ENCODE measurements around the gene ARMH4. TPM values are rescaled to one million over a fixed set of nuclear protein-coding genes. Genes with fewer than 3 reads are reported as not detected.
A peak's percentile ranks its signal among the peaks of the same experiment; 100 is the strongest.

The ARMH4 gene
- total RNA-seq, 1 donor: 3.0 TPM

DNA sequence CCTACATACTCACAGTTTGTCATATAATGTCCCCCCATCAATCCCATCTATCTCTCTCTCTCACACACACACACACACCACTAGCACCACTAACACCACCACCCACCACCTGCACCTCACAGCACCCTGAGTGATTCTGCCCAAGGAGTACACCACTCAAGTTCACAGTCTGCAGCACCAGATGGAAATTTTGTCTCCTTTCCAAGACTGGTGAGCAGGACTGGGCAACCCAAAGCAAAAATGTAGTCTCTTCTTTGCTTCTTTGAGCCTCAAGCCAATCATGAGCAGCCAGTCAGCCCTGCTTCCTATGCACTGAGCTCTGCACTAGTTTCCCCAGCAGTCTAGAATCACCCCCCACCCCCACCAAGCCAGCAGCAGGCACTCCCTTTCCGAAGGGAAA lies 15.0 kb upstream of the ARMH4 start:
- TF ChIP-seq, protein P1, sequence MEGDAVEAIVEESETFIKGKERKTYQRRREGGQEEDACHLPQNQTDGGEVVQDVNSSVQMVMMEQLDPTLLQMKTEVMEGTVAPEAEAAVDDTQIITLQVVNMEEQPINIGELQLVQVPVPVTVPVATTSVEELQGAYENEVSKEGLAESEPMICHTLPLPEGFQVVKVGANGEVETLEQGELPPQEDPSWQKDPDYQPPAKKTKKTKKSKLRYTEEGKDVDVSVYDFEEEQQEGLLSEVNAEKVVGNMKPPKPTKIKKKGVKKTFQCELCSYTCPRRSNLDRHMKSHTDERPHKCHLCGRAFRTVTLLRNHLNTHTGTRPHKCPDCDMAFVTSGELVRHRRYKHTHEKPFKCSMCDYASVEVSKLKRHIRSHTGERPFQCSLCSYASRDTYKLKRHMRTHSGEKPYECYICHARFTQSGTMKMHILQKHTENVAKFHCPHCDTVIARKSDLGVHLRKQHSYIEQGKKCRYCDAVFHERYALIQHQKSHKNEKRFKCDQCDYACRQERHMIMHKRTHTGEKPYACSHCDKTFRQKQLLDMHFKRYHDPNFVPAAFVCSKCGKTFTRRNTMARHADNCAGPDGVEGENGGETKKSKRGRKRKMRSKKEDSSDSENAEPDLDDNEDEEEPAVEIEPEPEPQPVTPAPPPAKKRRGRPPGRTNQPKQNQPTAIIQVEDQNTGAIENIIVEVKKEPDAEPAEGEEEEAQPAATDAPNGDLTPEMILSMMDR (IDR thresholded peaks at IDR 0.05; ENCODE audit: insufficient read depth, low read depth, low read length): no peak
- H3K4me3 ChIP-seq (ENCODE audit: low read depth, low read length): no peak overlapping the region
- no peak for DNase-seq (ENCODE audit: low read depth)

DNA sequence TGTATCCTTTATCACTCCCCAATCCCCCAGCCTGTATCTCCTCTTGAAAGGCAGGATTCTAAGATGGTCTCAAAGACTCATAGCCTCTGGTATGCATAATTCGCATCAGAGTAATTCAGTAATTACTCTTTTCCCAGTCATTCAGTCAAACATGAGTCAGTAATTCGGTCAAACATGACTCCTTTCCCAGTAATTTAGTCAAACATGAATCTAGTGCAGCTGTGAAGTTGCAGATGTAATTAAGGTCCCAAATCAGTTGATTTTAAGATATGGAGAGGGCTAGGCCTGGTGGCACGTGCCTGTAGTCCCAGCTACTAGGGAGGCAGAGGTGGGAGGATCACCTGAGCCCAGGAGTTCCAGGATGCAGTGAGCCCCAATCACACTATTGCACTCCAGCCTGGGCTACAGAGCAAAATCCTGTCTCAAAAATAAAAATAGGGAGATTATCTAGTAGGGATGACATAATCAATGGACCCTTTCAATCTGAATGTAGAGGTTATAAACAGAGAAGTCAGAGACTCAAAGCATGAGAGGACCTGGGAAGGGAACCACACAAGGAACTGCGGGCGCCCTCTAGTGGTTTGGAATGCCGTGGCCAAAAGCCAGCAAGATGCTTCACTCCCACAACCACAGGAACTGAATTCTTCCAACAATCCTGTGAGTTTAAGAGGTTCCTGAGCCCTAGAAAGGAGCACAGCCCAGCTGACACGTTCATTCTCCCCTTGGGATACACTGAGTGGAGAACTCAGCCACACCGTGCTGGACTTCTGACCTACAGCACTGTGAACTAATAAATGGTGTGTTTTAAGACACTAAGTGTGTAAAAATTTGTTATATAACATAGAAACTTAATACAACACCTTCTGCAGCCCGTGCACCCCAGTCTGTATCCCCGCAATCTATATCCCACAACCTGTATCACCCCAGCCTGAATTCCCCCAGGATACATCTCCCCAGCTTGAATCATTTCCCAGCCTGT lies 14.3 kb upstream of the ARMH4 start:
- TF ChIP-seq, protein P1 (IDR thresholded peaks at IDR 0.05; ENCODE audit: insufficient read depth, low read depth, low read length): peak; percentile 92
- DNase-seq (ENCODE audit: low read depth): peak; percentile 75

DNA sequence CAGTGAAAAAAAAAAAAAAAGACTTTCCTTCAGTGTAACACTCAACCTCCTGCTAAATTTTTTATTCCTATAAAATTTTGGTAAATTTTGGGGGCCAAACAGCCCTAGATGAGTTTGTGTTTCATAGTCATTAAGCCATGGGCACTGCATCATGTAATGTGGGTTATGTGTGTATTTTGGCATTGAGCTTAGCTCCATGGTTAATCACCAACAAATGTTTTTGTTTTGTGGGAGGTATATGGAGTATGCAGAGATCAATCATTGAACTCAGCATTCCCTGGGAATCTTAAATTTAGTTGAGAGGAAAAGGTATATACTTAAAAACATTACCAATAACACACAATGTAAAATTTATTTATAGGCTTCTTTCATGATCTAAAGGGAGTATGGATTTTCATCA lies 8.5 kb upstream of the ARMH4 start:
- TF ChIP-seq, protein P1 (IDR thresholded peaks at IDR 0.05; ENCODE audit: insufficient read depth, low read depth, low read length): no peak
- no peak for DNase-seq (ENCODE audit: low read depth)
- no peak overlapping the region for H3K4me3 ChIP-seq (ENCODE audit: low read depth, low read length)

More for the DNA sequence above, 14.3 kb upstream of the ARMH4 start:
- H3K4me3 ChIP-seq (ENCODE audit: low read depth, low read length): no peak overlapping the region

DNA sequence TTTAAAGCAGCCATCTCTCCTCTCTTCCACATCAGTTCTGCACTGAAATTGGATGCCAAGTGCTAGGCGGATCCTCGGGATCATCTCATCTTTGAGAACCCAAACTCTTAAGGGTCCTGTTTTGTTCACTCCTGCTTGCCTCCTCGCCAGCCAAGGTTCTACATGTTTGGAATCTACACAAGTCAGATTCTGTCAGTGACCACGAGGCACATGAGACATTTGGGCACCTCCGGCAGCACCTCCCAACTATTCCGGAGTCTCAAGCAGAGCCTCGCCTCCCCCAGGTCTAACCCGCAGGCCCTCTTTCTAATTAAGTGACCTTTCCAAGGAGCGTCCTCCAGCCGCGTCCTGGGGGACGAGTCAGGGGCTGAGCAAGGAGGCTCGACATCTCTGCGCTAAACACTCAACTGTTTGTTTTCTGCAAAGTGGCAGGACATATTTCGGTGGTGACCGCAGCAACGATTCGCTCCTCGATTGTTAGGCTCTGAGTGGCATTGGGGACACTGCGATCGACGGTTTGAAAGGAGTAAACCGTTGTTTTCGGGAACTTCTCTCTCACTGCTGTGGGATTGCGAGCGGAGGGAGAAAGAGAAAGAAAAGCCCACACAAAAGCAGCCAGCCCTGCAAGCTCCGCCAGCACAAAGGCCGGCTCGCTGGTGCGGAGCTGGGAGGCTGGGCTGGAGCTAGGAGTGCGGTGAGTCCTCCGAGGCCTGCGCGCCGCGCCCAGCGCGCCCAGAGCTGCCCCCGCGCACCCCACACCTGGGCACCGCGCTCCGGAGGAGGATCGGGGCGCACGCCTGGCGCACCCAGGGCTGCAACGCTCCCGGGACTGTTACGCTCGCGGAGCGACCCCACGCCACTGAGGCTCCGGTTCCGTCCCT lies 640 bp downstream of the ARMH4 start:
- peak; percentile 31 for DNase-seq (ENCODE audit: low read depth)
- peak overlapping the region; percentile 64 for H3K4me3 ChIP-seq (ENCODE audit: low read depth, low read length)
- TF ChIP-seq, protein P1 (IDR thresholded peaks at IDR 0.05; ENCODE audit: insufficient read depth, low read depth, low read length): no peak

DNA sequence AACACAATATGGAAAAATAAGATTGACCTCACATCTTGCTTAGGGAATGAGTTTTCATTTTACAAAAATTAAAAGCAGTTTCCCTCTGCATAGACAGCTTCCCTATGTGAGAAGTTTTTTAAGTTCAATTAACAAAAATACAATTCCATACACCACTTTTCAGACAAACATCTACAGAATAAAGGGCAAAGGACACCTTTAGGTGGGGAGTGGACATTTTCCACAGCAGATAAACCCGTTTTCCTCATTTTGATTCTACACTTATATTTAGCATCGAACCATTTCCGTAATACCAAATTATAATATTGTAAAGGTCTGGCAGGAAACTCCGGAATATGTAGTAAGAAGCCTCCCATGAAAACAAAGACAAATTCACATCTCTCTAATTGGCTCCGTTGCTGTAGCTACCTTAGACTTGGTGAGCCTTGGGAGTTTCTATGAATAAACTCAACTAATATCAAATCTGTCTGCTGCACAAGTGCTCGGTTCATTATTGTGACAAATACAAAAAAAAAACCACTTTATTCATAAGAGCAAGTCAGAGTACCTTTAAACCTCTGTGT lies 1.7 kb downstream of the ARMH4 start:
- no peak overlapping the region for H3K4me3 ChIP-seq (ENCODE audit: low read depth, low read length)
- DNase-seq (ENCODE audit: low read depth): no peak
- TF ChIP-seq, protein P1 (IDR thresholded peaks at IDR 0.05; ENCODE audit: insufficient read depth, low read depth, low read length): no peak

DNA sequence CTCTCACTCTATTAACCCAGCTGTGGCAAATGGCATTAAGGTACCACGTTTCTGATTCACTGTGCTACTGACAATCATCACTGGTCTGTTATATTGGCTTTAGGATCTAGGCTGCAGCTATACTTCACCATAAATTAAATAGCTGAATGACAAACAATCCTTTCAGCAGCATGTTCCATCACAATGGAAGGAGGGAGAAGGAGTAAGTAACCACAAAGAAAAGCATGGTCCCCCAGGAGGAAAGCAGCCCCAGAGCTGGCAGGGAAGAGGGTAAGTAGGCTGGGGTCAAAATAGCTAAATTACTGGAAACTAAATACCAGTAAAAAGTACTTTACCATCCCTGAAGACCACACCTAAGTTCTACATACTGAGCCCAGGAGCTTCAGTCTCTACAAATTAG lies 2.8 kb downstream of the ARMH4 start:
- TF ChIP-seq, protein P1 (IDR thresholded peaks at IDR 0.05; ENCODE audit: insufficient read depth, low read depth, low read length): no peak
- H3K4me3 ChIP-seq (ENCODE audit: low read depth, low read length): no peak overlapping the region
- no peak for DNase-seq (ENCODE audit: low read depth)
